ENCODE results near the gene IP6K1. TPM values are rescaled to one million over a fixed set of nuclear protein-coding genes. Genes with fewer than 3 reads are reported as not detected.

IP6K1 gene
- total RNA-seq, 1 donor from 2014 or later: 37.7 TPM

DNA sequence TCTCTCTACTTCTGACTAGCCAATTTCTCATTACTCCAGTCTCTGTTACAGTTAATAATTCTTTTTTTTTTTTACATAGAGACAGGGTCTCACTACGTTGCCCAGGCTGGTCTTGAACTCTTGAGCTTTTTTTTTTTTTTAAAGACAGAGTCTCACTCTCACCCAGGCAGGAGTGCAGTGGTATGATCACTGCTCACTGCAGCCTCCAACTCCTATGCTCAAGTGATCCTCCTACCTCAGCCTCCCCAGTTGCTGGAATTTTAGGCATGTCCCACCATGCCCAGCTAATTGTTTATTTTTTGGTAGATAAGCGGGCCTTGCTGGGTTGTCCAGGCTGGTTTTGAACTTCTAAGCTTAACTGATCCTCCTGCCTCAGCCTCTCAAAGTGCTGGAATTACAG, 13.6 kb downstream of the IP6K1 start:
- Histone ChIP-seq H3K36me3 (ENCODE audit: control insufficient read depth, insufficient read depth, low read length) (no peaks in the 10 kb centered on the region), H3K27me3 (ENCODE audit: control insufficient read depth, insufficient read depth, low read length) (no peaks in the 10 kb centered on the region), H3K4me3 (ENCODE audit: low read depth, low read length) (no peak overlapping the region)
- DNase-seq (ENCODE audit: low read depth): no peak
- no peak for TF ChIP-seq CTCF (IDR thresholded peaks at IDR 0.05; ENCODE audit: insufficient read depth, low read length, poor library complexity, severe bottlenecking)

DNA sequence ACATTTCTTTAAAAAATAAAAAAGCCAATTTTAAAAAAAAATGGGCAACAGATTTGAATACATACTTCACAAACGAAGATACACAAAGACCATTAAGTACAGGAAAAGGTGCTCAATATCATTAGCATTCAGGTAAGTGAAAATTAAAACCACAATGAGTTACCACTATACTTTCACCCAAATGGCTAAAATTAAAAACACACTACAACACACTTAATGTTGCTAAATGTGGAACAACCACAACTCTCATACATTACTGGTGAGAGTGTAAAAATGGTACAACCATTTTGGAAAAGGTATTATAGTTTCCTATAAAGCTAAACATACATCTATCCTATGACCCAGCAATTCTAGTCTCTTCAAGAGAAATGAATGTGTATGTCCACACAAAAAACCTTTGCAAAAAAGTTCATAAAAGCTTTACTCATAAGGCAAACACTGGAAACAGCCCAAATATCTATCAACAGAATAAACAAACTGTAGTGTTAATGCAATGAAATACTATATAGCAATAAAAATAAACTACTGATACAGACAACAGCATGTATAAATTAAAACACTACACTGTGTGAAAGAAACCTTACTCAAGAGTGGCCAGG, 14.9 kb downstream of the IP6K1 start:
- Histone ChIP-seq H3K4me3 (ENCODE audit: low read depth, low read length) (no peak overlapping the region), H3K27me3 (ENCODE audit: control insufficient read depth, insufficient read depth, low read length) (no peaks in the 10 kb centered on the region), H3K36me3 (ENCODE audit: control insufficient read depth, insufficient read depth, low read length) (no peaks in the 10 kb centered on the region)
- no peak for TF ChIP-seq CTCF (IDR thresholded peaks at IDR 0.05; ENCODE audit: insufficient read depth, low read length, poor library complexity, severe bottlenecking)
- no peak for DNase-seq (ENCODE audit: low read depth)

DNA sequence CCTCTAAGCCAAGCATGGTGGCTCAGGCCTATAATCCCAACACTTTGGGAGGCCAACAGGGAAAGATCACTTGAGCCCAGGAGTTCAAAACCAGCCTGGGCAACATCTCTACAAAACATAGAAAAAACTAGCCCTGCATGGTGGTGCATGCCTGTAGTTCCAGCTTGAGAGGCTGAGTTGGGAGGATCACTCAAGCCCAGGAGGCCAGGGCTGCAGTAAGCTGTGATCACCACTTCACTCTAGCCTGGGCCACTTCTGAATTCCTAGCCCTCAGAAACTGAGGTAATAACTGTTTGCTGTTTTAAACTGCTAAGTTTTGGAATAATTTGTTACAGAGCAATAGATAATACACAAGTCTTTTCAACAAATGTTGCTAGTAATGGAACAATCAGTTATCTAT, 16.4 kb downstream of the IP6K1 start:
- no peak overlapping the region for H3K4me3 ChIP-seq (ENCODE audit: low read depth, low read length)
- no peaks in the 10 kb centered on the region for H3K36me3 ChIP-seq (ENCODE audit: control insufficient read depth, insufficient read depth, low read length)
- TF ChIP-seq CTCF (IDR thresholded peaks at IDR 0.05; ENCODE audit: insufficient read depth, low read length, poor library complexity, severe bottlenecking): no peak
- no peak for DNase-seq (ENCODE audit: low read depth)
- no peaks in the 10 kb centered on the region for H3K27me3 ChIP-seq (ENCODE audit: control insufficient read depth, insufficient read depth, low read length)

- no peaks in the 10 kb centered on the region for H3K36me3 ChIP-seq (ENCODE audit: control insufficient read depth, insufficient read depth, low read length)
- no peak overlapping the region for H3K4me3 ChIP-seq (ENCODE audit: low read depth, low read length)
- TF ChIP-seq CTCF (IDR thresholded peaks at IDR 0.05; ENCODE audit: insufficient read depth, low read length, poor library complexity, severe bottlenecking): no peak
- DNase-seq (ENCODE audit: low read depth): no peak
- no peaks in the 10 kb centered on the region for H3K27me3 ChIP-seq (ENCODE audit: control insufficient read depth, insufficient read depth, low read length)
Measured at GRCh38 chr3:49769286-49769915, 16.9 kb downstream of the IP6K1 start.

DNA sequence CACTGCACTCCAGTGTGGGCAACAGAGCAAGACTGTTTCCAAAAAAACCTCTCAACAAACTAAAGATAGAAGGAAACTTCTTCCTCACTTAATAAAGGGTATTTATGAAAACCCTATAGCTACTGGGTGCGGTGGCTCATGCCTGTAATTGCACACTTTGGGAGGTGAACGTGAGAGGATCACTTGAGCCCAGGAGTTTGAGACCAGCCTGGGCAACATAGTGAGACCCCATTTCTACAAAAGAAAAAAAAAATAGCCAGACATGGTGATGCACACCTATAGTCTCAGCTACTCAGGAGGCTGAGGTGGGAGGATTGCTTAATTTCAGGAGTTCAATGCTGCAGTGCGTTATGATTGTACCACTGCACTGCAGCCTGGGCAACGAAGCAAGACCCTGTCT, 22.4 kb downstream of the IP6K1 start:
- Histone ChIP-seq H3K27me3 (ENCODE audit: control insufficient read depth, insufficient read depth, low read length) (no peaks in the 10 kb centered on the region), H3K4me3 (ENCODE audit: low read depth, low read length) (no peak overlapping the region), H3K36me3 (ENCODE audit: control insufficient read depth, insufficient read depth, low read length) (no peaks in the 10 kb centered on the region)
- DNase-seq (ENCODE audit: low read depth): no peak
- no peak for TF ChIP-seq CTCF (IDR thresholded peaks at IDR 0.05; ENCODE audit: insufficient read depth, low read length, poor library complexity, severe bottlenecking)

GRCh38 chr3:49761661-49762060, 24.7 kb downstream of the IP6K1 start:
- DNase-seq (ENCODE audit: low read depth): no peak
- no peaks in the 10 kb centered on the region for H3K27me3 ChIP-seq (ENCODE audit: control insufficient read depth, insufficient read depth, low read length)
- H3K4me3 ChIP-seq (ENCODE audit: low read depth, low read length): no peak overlapping the region

More at GRCh38 chr3:49761661-49762060, 24.7 kb downstream of the IP6K1 start:
- TF ChIP-seq CTCF (IDR thresholded peaks at IDR 0.05; ENCODE audit: insufficient read depth, low read length, poor library complexity, severe bottlenecking): no peak
- no peaks in the 10 kb centered on the region for H3K36me3 ChIP-seq (ENCODE audit: control insufficient read depth, insufficient read depth, low read length)
